ENCODE data around the gene ZNF146. TPM values are rescaled to one million over a fixed set of nuclear protein-coding genes. Genes with fewer than 3 reads are reported as not detected.

The ZNF146 gene
- total and polyA plus RNA-seq, 2 of the 8 experiments (the other 6 are each of a cell fraction or from before 2014, with no cell fraction given), result 27.0 to 161 TPM

DNA sequence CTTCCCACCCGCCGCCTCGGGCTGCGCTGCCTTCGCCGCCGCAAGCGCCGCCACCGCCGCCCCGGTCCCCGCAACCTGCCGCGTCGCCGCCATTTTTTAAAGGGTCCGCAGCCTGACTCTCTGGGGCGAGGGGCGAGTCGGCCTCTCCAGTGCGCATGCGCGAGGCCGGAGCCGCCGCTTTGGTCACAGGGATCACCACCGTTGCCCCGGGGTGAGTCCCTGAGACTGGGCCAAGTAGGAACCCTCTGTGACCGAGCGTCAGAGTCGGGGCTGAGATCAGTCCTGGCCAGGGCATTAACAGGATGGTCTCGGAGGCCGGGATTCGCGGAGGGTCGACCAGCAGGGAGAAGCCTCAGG lies 42.6 kb downstream of the ZNF146 start:
- Histone ChIP-seq H4K8ac (ENCODE audit: extremely low read depth, insufficient read depth, low read length) (peak overlapping the region; percentile 89; the same call in 1 of the 2 replicates), H2BK15ac (ENCODE audit: low read length) (no peak overlapping the region), H3K4ac (replicated peaks; ENCODE audit: insufficient read length, low read depth, low read length) (no peak overlapping the region), H3K4me3 (ENCODE audit: extremely low read depth in 1 of 4, insufficient read depth in 2 of 4, low read depth in 3 of 4, low read length in 4 of 4) (peak overlapping the region in 1 of 4 experiments; percentile 34; a peak in 1 of 8 replicates), H2BK20ac (ENCODE audit: low read length) (no peak overlapping the region), H2AFZ (ENCODE audit: low read length) (no peak overlapping the region), H3K4me2 (ENCODE audit: insufficient read depth in 1 of 2, low read depth in 2 of 2, low read length in 2 of 2) (peak overlapping the region in 1 of 2 experiments; percentile 43; a peak in 2 of 4 replicates), H3K23ac (ENCODE audit: insufficient read length) (no peak overlapping the region), H3K79me1 (ENCODE audit: low read depth, low read length) (no peaks in the 10 kb centered on the region), H4K5ac (ENCODE audit: insufficient read length, low read depth, low read length) (no peak overlapping the region), H3K9me3 (ENCODE audit: insufficient read depth in 2 of 2, low read depth in 1 of 2, low read length in 1 of 2) (peaks cover 6 to 49% of the 10 kb centered on the region in 2 experiments), H3K23me2 (ENCODE audit: low read depth, low read length) (no peaks in the 10 kb centered on the region), H3K9ac (replicated peaks in 1 of 4; ENCODE audit: extremely low read depth in 1 of 4, low read depth in 3 of 4, low read length in 3 of 4) (no peak overlapping the region; a peak in 1 of 7 replicates), H2AK5ac (ENCODE audit: low read depth, low read length) (no peak overlapping the region), H3K79me2 (ENCODE audit: control insufficient read depth in 1 of 2, insufficient read depth in 2 of 2, low read length in 2 of 2) (no peaks in the 10 kb centered on the region), H2BK5ac (ENCODE audit: low read depth, low read length) (no peak overlapping the region), H4K91ac (replicated peaks; ENCODE audit: insufficient read length, low read length) (no peak overlapping the region), H3K14ac (ENCODE audit: insufficient read length) (no peak overlapping the region), H3K36me3 (ENCODE audit: control insufficient read depth in 2 of 4, insufficient read depth in 4 of 4, low read length in 3 of 4) (peaks cover 0 to 2% (median 0%) of the 10 kb centered on the region in 4 experiments; a peak in 1 of 8 replicates), H3K27ac (ENCODE audit: low read depth, low read length) (no peak overlapping the region), H2BK12ac (ENCODE audit: low read depth, low read length) (no peak overlapping the region), H3K56ac (replicated peaks; ENCODE audit: insufficient read length, low read depth, low read length) (no peak overlapping the region), H3K18ac (ENCODE audit: extremely low read depth, low read length) (no peak overlapping the region), H2BK120ac (replicated peaks; ENCODE audit: low read depth, low read length) (no peak overlapping the region), H3K27me3 (replicated peaks in 1 of 4; ENCODE audit: control insufficient read depth in 3 of 4, extremely low read depth in 1 of 4, insufficient read depth in 3 of 4, low read length in 3 of 4) (no peaks in the 10 kb centered on the region), H4K20me1 (replicated peaks in 1 of 2; ENCODE audit: control insufficient read depth in 1 of 2, insufficient read depth in 2 of 2, low read length in 2 of 2) (no peaks in the 10 kb centered on the region), H3K4me1 (replicated peaks in 1 of 4; ENCODE audit: control insufficient read depth in 3 of 4, insufficient read depth in 4 of 4, low read length in 3 of 4) (no peaks in the 10 kb centered on the region; a peak in 1 of 7 replicates)
- DNase-seq (ENCODE audit: low read depth in 1 of 2, low spot score in 2 of 2) (peak in 1 of 2 experiments; percentile 79), FAIRE-seq (no peak)
- WGBS, 2 experiments (ENCODE audit: extremely low coverage in 1 of 2, insufficient coverage in 1 of 2, insufficient read length in 1 of 2, insufficient replicate concordance in 2 of 2, low coverage in 1 of 2, low lambda C conversion rate in 2 of 2, missing lambda C conversion rate in 1 of 2), result 94% methylated on average over 23 of the region's 37 CpGs; no CpG with 5 or more reads in 1 of the 2 experiments
- ChIA-PET CTCF (ENCODE audit: partially characterized antibody) (no interaction called here), POLR2A (ENCODE audit: partially characterized antibody) (no interaction called here)
- TF ChIP-seq POLR2AphosphoS5 (IDR thresholded peaks at IDR 0.05; ENCODE audit: low read depth, low read length), result no peak
